H1 (cell line): ENCODE measurements around the gene MMP25. TPM values are rescaled to one million over a fixed set of nuclear protein-coding genes. Genes with fewer than 3 reads are reported as not detected.

Source experiments
- CTCF ChIA-PET: fragments of 300-600 bp; sonication (Branson Sonifier 250); formaldehyde crosslinking; loops from one replicate; lab custom pipeline; 2021; ENCODE audit not compliant: partially characterized antibody; lab: Charles Lee
- POLR2A ChIA-PET: fragments of 300-600 bp; sonication (Branson Sonifier 250); formaldehyde crosslinking; loops from one replicate; lab custom pipeline; 2021; ENCODE audit warnings: inconsistent platforms; ENCODE audit not compliant: partially characterized antibody; lab: Charles Lee
- DNase-seq, 2 experiments: peaks; one replicate each; pipeline versions ENCODE4 v3.0.0 to v3.0.0-alpha.2; 2010 to 2022; ENCODE audit warnings: low spot score in 2 of 2, low read depth in 1 of 2, mixed read lengths in 1 of 2
- FAIRE-seq: peaks from 2 replicates; lab custom pipeline; 2011; peaks lifted over from hg19 to GRCh38; lab: Jason Lieb, UNC
- H2AFZ ChIP-seq: 2 replicates; pipeline ENCODE4 v1.8.1; 2012; ENCODE audit warnings: low read length, inconsistent platforms
- H2AK5ac ChIP-seq: 2 replicates; pipeline ENCODE4 v1.6.1; 2013; ENCODE audit warnings: low read depth, low read length
- H2BK120ac ChIP-seq: replicated peaks from 2 replicates; pipeline ENCODE3; 2013; ENCODE audit warnings: low read depth, low read length, inconsistent platforms
- H2BK12ac ChIP-seq: 2 replicates; pipeline ENCODE4 v1.6.1; 2013; ENCODE audit warnings: low read depth, low read length
- H2BK15ac ChIP-seq: 2 replicates; pipeline ENCODE4 v1.6.1; 2013; ENCODE audit warnings: low read length
- H2BK20ac ChIP-seq: 2 replicates; pipeline ENCODE4 v1.6.1; 2013; ENCODE audit warnings: low read length
- H2BK5ac ChIP-seq: 2 replicates; pipeline ENCODE4 v1.6.1; 2013; ENCODE audit warnings: low read depth, low read length
- H3K14ac ChIP-seq: 2 replicates; pipeline ENCODE4 v1.6.1; 2013; ENCODE audit warnings: inconsistent platforms; ENCODE audit not compliant: insufficient read length
- H3K18ac ChIP-seq: 2 replicates; pipeline ENCODE4 v1.6.1; 2013; ENCODE audit warnings: low read length; ENCODE audit errors: extremely low read depth
- H3K23ac ChIP-seq: 2 replicates; pipeline ENCODE4 v1.6.1; 2013; ENCODE audit warnings: inconsistent platforms; ENCODE audit not compliant: insufficient read length
- H3K23me2 ChIP-seq: 2 replicates; pipeline ENCODE4 v1.6.1; 2013; ENCODE audit warnings: low read depth, low read length
- H3K27ac ChIP-seq: 2 replicates; pipeline ENCODE4 v1.6.1; 2011; ENCODE audit warnings: low read depth, low read length, inconsistent platforms
- H3K27me3 ChIP-seq, 4 experiments: replicated peaks in 1 of 4; 1 replicate in 1 of 4; 2 replicates in 3 of 4; pipeline versions ENCODE4 v1.6.1 to v1.8.1; 2011 to 2013; ENCODE audit warnings: low read length in 3 of 4, mild to moderate bottlenecking in 3 of 4, inconsistent platforms in 2 of 4, mixed read lengths in 2 of 4, moderate library complexity in 1 of 4; ENCODE audit not compliant: control insufficient read depth in 3 of 4, insufficient read depth in 3 of 4; ENCODE audit errors: extremely low read depth in 1 of 4
- H3K36me3 ChIP-seq, 4 experiments: 2 replicates each; pipeline versions ENCODE4 v1.6.1 to v1.8.1; 2011 to 2013; ENCODE audit warnings: mild to moderate bottlenecking in 4 of 4, low read length in 3 of 4, moderate library complexity in 2 of 4, control low read depth in 1 of 4, inconsistent platforms in 1 of 4; ENCODE audit not compliant: insufficient read depth in 4 of 4, control insufficient read depth in 2 of 4
- H3K4ac ChIP-seq: replicated peaks from 2 replicates; pipeline ENCODE3; 2013; ENCODE audit warnings: low read length, low read depth, mixed read lengths, inconsistent platforms; ENCODE audit not compliant: insufficient read length
- H3K4me1 ChIP-seq, 4 experiments: replicated peaks in 1 of 4; 1 replicate in 1 of 4; 2 replicates in 3 of 4; pipeline versions ENCODE4 v1.6.1 to v1.8.1; 2011 to 2013; ENCODE audit warnings: low read length in 3 of 4, inconsistent platforms in 2 of 4, mixed read lengths in 1 of 4; ENCODE audit not compliant: insufficient read depth in 4 of 4, control insufficient read depth in 3 of 4
- H3K4me2 ChIP-seq, 2 experiments: 2 replicates each; pipeline versions ENCODE4 v1.6.1 to v1.8.1; 2011 to 2013; ENCODE audit warnings: low read depth in 2 of 2, low read length in 2 of 2, control low read depth in 1 of 2, inconsistent platforms in 1 of 2, mild to moderate bottlenecking in 1 of 2; ENCODE audit not compliant: insufficient read depth in 1 of 2
- H3K4me3 ChIP-seq, 4 experiments: fragments of 200-600, 300-600 bp in 1 of 4; sonication (generic), shearing (Covaris generic), sonication (Bioruptor Twin) in 1 of 4; 2 replicates each; pipeline versions ENCODE4 v1.5.1 to v1.8.1; 2011 to 2016; ENCODE audit warnings: low read length in 4 of 4, low read depth in 3 of 4, control low read depth in 2 of 4, inconsistent platforms in 2 of 4, mild to moderate bottlenecking in 2 of 4, mixed read lengths in 1 of 4, moderate library complexity in 1 of 4; ENCODE audit not compliant: insufficient read depth in 2 of 4; ENCODE audit errors: extremely low read depth in 1 of 4
- H3K56ac ChIP-seq: replicated peaks from 2 replicates; pipeline ENCODE3; 2013; ENCODE audit warnings: low read depth, mild to moderate bottlenecking, mixed read lengths, low read length, inconsistent platforms; ENCODE audit not compliant: insufficient read length
- H3K79me1 ChIP-seq: 2 replicates; pipeline ENCODE4 v1.6.1; 2013; ENCODE audit warnings: low read depth, low read length, control low read depth
- H3K79me2 ChIP-seq, 2 experiments: 2 replicates each; pipeline versions ENCODE4 v1.6.1 to v1.8.1; 2012 to 2013; ENCODE audit warnings: low read length in 2 of 2, mild to moderate bottlenecking in 2 of 2, inconsistent platforms in 1 of 2; ENCODE audit not compliant: insufficient read depth in 2 of 2, control insufficient read depth in 1 of 2
- H3K9ac ChIP-seq, 4 experiments: replicated peaks in 1 of 4; 1 replicate in 1 of 4; 2 replicates in 3 of 4; pipeline versions ENCODE4 v1.6.1 to v1.8.1; 2011 to 2013; ENCODE audit warnings: low read depth in 3 of 4, low read length in 3 of 4, control low read depth in 2 of 4, mild to moderate bottlenecking in 2 of 4, moderate library complexity in 2 of 4, inconsistent platforms in 1 of 4; ENCODE audit errors: extremely low read depth in 1 of 4
- H3K9me3 ChIP-seq, 2 experiments: 2 replicates each; pipeline versions ENCODE4 v1.6.1 to v1.8.1; 2012 to 2013; ENCODE audit warnings: mild to moderate bottlenecking in 2 of 2, moderate library complexity in 2 of 2, control low read depth in 1 of 2, inconsistent platforms in 1 of 2, low read depth in 1 of 2, low read length in 1 of 2, mixed read lengths in 1 of 2; ENCODE audit not compliant: insufficient read depth in 2 of 2
- H4K20me1 ChIP-seq, 2 experiments: replicated peaks in 1 of 2; 2 replicates each; pipeline versions ENCODE3 to v1.8.1; 2011 to 2013; ENCODE audit warnings: inconsistent platforms in 2 of 2, low read length in 2 of 2, mild to moderate bottlenecking in 1 of 2; ENCODE audit not compliant: insufficient read depth in 2 of 2, control insufficient read depth in 1 of 2
- H4K5ac ChIP-seq: 2 replicates; pipeline ENCODE4 v1.6.1; 2013; ENCODE audit warnings: low read length, low read depth, mixed read lengths, inconsistent platforms; ENCODE audit not compliant: insufficient read length
- H4K8ac ChIP-seq: 2 replicates; pipeline ENCODE4 v1.8.0; 2013; ENCODE audit warnings: mild to moderate bottlenecking, moderate library complexity, low read length, inconsistent platforms; ENCODE audit not compliant: insufficient read depth; ENCODE audit errors: extremely low read depth
- H4K91ac ChIP-seq: replicated peaks from 2 replicates; pipeline ENCODE3; 2013; ENCODE audit warnings: low read length, mixed read lengths, inconsistent platforms; ENCODE audit not compliant: insufficient read length
- ASH2L ChIP-seq: fragments of 200-600, 300-600 bp; sonication (generic); IDR thresholded peaks from one replicate; pipeline ENCODE4 v1.7.1; 2017; ENCODE audit warnings: low read length
- CBX5 ChIP-seq: fragments of 300-800, 300-1000 bp; sonication (generic); IDR thresholded peaks from 2 replicates; pipeline ENCODE4 v1.7.1; 2016; ENCODE audit warnings: antibody characterized with exemption, low read length, low read depth
- TAF7 ChIP-seq: optimal IDR thresholded peaks from 2 replicates; pipeline ENCODE3; 2011; ENCODE audit warnings: low read depth, mild to moderate bottlenecking, inconsistent platforms, low read length, moderate library complexity, borderline replicate concordance
- WGBS, 2 experiments: shearing (Covaris generic) in 1 of 2; methylation state at CpG; one replicate each; pipeline versions ENCODE4 v1.1.6 to v1.1.7; 2013 to 2015; ENCODE audit warnings: low lambda C conversion rate in 2 of 2, mixed read lengths in 2 of 2, inconsistent platforms in 1 of 2, low coverage in 1 of 2, missing lambda C conversion rate in 1 of 2; ENCODE audit not compliant: insufficient replicate concordance in 2 of 2, insufficient coverage in 1 of 2, insufficient read length in 1 of 2; ENCODE audit errors: extremely low coverage in 1 of 2, missing lambda C conversion rate in 1 of 2; 5-methylcytosine and 5-hydroxymethylcytosine counted together
- polyA plus RNA-seq, 7 experiments: library from polyadenylated mRNA; depleted of rRNA in 3 of 7; stranded (reverse) in 5 of 7; unstranded in 2 of 7; fragments of >200 nt in 5 of 7; fragments of 200-250 nt in 2 of 7; gene quantifications; 1 replicate in 5 of 7; 2 replicates in 1 of 7; 4 replicates in 1 of 7; pipeline versions ENCODE4 v1.2.1 to v1.2.3, GENCODE V29; 2011 to 2013; ENCODE audit warnings: missing spikeins in 2 of 7, mixed read lengths in 2 of 7
- total RNA-seq: library from RNA; stranded (reverse); fragmentation: NEBNext Ultra II Directional; extraction: Animal tissue kit (Norgen Biotek cat#: 25700); gene quantifications from 2 replicates; pipeline ENCODE4 v1.2.1, GENCODE V29; 2021
- TF ChIP-seq, protein P1 (sequence below): IDR thresholded peaks from 2 replicates; pipeline ENCODE4 v1.6.1; 2012; ENCODE audit warnings: low read length, inconsistent platforms

The MMP25 gene
- total and polyA plus RNA-seq, 2 of the 8 experiments (the other 6 are each of a cell fraction or from before 2014, with no cell fraction given), result 7.7 to 26.7 TPM

DNA sequence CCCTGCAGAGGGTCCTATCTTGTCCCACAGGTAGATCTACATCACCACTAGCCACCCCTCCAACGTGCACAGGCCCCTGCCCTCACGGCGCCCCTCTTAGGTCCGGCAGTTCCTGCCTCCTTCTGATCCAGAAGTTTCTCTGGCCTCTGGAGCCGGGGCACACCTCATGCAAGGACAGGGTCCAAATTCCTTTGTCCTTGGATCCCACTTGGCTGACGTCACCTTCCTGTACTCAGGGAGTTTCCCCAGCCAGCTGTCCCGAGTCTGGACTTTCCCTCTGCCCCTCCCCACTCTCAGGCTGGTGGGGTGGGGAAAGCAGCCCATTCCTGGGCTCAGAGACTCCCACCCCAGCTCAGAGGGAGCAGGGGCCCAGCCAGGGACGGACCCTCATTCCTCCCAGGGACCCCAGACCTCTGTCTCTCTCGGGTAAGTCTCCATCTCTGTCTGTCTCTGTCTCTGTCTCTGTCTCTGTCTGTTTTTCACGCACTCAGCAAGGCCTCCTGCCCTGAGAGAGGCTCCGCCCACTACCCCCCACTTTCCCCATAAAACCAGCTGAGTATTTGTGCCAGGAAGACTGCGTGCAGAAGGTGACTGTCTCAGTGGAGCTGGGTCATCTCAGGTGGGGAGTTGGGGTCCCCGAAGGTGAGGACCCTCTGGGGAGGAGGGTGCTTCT lies 18.8 kb downstream of the MMP25 start, which contains the start of gene IL32:
TSS of gene IL32 (plus strand) at position 572 of the 673 bp plus-strand sequence. CDS start 172 bp downstream, outside the sequence.
- Histone ChIP-seq H2AK5ac (0 out of 2 replicates have a peak within 1 kb of the TSS, but pooled peaks have one; percentile 39), H4K5ac (no peak within 1 kb of the TSS), H2BK12ac (peak within 1 kb of the TSS; percentile 94; the same call in 1 of the 2 replicates), H4K91ac (no peak within 1 kb of the TSS), H3K27me3 (no peaks in the 10 kb centered on the region), H4K8ac (no peak within 1 kb of the TSS; the same call in none of the 2 replicates), H3K4me3 (no peak within 1 kb of the TSS), H2BK5ac (peak within 1 kb of the TSS; percentile 44; the same call in 1 of the 2 replicates), H3K4me2 (no peak within 1 kb of the TSS), H3K4ac (no peak within 1 kb of the TSS), H2AFZ (no peak within 1 kb of the TSS), H2BK20ac (0 out of 2 replicates have a peak within 1 kb of the TSS, but pooled peaks have one; percentile 32), H3K79me2 (no peaks in the 10 kb centered on the region), H3K14ac (no peak within 1 kb of the TSS), H3K79me1 (no peaks in the 10 kb centered on the region), H3K56ac (no peak within 1 kb of the TSS), H3K36me3 (no peaks in the 10 kb centered on the region), H3K9me3 (no peaks in the 10 kb centered on the region), H3K23ac (no peak within 1 kb of the TSS), H3K4me1 (peaks cover 0 to 3% (median 1%) of the 10 kb centered on the region in 4 experiments; a peak in 2 of 7 replicates), H3K18ac (peak within 1 kb of the TSS; percentile 71), H3K27ac (peak within 1 kb of the TSS; percentile 23; the same call in 1 of the 2 replicates), H3K9ac (no peak within 1 kb of the TSS), H3K23me2 (no peaks in the 10 kb centered on the region), H2BK15ac (0 out of 2 replicates have a peak within 1 kb of the TSS, but pooled peaks have one; percentile 67), H2BK120ac (no peak within 1 kb of the TSS), H4K20me1 (no peaks in the 10 kb centered on the region)
- TF ChIP-seq, protein P1, sequence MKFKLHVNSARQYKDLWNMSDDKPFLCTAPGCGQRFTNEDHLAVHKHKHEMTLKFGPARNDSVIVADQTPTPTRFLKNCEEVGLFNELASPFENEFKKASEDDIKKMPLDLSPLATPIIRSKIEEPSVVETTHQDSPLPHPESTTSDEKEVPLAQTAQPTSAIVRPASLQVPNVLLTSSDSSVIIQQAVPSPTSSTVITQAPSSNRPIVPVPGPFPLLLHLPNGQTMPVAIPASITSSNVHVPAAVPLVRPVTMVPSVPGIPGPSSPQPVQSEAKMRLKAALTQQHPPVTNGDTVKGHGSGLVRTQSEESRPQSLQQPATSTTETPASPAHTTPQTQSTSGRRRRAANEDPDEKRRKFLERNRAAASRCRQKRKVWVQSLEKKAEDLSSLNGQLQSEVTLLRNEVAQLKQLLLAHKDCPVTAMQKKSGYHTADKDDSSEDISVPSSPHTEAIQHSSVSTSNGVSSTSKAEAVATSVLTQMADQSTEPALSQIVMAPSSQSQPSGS, result no peak
- TF ChIP-seq TAF7 (no peak), ASH2L (no peak), CBX5 (no peak)
- no peak for FAIRE-seq
- DNase-seq, result no peak
- CTCF ChIA-PET, result interaction anchor here (0.6 to 8.3 kb wide), 10 partner anchors 11 to 64 kb away, joined by 3 to 76 read pairs (median 4); no protein-coding TSS in a partner anchor
- 88% methylated on average over 13 of the region's 13 CpGs; no CpG with 5 or more reads in 1 of the 2 experiments for WGBS, 2 experiments
- POLR2A ChIA-PET, result interaction anchor here (0.6 to 12.7 kb wide), 11 partner anchors 10 to 61 kb away, joined by 3 to 140 read pairs (median 3); partner anchors contain the start of genes CLDN9 and ZSCAN10
